ENCODE results near the gene RNF166.

The RNF166 gene

DNA sequence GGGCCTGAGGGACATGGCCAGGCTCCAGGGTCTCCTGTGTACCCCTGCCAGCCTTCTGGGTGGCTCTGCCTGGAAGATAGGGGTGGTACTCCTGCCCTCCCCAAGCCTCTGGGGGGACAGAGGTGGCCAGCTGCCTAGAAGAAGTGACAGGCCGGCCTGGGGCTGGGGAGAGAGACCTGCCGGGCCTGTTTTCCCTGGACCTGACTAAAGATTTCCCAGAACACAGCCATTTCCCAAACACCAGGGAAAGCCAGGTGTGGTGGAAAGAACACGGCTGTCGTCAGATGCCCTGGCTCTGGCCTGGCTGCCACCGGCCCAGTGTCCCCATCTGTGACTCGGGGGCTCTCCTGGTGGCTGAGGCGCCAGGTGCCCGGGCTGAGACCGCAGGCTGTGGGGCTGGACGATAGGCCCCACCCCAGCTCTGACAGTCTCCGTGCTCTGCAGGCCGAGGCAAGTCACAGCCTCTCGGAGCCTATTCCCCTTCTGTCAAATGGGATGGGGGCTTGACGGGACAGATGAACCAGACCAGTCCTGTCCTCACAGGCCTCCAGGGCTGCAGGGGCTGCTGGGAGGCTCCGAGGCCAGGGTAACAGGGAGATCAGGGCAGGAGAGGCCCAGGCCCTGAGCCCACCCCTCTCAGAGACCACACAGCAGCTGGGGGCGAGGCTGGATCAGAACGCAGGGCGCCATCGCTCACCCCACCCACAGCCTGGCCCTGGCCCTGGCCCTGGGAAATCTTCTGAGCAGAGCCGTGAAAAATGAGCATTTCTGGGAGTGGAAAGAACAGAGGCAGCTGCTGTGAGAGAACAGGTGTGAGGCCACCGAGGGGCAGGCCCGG lies 33.1 kb upstream of the RNF166 start:
- DNase-seq, result no peak

DNA sequence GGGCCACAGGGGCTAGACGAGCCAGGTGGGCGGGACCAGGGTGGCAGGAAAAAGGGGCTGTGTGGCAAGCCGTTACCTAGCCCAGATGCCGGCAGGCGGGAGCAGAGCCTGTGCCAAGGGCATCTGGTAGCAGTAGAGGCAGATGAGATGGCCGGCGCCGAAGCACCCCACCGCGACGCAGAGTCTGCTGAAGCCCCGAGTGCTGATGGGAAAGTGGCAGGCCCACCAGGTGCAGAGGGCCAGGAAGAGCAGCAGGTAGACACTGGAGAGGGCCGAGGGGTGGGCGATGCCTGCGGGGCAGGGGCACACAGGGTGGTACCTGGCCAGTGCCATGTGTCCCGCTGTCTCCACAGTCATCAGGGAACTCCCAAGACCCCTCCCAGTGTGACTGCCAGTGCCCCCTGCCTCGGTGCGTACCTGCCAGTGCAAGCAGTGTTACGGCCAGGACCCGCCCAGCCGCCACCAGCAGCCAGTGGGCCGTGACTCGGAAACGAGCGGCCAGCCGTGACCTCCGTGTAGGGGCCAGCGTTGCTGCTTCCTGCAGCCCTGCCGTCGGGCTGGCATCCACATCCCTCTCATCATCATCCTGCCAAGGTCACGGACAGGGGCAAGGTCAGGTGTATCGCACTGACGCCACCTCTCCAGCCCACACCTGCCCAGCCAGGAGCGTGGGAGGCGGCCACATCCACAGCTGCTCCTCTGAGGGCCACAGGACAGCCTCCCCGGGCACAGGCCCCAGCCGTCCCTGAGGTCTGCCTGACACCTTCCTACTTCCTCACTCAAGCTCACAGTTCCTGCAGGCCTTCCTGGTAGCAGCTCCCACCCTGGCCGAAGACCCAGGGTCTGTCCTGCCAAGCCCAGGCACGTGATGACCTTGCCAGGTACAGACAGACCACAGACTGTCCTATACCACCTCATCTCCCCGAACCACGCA lies 32.2 kb upstream of the RNF166 start:
- no peak for DNase-seq

DNA sequence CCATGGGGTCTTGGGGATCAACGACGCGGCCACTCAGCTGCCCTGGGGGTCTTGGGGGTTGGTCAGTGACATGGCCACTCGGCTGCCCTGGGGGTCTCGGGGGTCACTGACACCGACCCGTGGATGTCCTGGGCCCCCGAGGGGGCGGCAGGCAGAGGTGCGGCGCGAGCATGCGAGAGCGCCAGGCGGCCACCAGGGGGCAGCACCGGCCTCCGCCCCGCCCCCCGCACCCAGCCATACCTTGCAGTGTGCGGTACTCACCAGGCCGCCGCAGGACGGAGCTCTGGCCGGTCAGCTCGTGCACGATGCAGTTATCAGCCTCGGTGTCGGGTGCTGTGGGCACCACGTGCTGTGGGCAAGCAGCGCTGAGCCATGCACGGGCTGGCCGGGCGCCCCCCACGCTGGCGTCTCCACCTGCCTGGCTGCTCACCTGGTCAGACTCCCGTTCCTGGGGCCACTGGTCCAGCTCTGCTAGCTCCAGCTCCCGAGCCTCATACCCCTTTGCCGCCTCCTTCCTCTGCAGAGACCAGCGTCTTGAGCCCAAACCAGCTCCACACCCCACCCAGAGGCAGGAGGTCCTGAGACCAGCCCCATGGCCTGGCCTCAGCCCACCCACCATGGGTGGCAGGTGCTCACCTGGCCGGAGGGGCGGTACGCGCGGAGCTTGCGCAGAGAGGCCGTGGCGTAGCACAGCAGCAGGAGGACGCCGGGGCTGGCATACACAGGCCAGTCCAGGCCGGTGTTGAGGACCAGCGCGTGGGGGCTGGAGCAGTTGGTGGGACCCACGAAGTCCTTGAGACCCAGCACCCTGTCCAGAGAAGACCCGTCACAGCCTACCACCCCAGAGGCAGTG lies 31.3 kb upstream of the RNF166 start:
- peak; percentile 78 for DNase-seq

DNA sequence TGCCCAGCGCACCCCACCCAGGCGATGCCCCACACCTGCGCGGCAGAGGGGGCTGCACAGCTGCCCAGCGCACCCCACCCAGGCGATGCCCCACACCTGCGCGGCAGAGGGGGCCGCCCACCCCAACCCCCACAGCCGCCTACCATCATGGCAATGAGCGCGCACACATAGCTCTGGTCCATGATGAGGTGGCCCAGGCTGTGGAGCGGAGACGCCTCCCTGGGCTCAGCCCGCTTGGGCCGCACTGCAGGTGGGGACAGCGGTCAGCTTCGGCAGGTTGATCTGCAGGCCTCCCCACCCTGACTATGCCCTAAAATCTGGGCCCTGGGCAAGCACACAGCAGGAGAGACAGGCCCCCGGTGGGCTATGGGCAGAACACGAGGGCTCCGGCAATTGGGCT lies 30.3 kb upstream of the RNF166 start:
- no peak for DNase-seq

DNA sequence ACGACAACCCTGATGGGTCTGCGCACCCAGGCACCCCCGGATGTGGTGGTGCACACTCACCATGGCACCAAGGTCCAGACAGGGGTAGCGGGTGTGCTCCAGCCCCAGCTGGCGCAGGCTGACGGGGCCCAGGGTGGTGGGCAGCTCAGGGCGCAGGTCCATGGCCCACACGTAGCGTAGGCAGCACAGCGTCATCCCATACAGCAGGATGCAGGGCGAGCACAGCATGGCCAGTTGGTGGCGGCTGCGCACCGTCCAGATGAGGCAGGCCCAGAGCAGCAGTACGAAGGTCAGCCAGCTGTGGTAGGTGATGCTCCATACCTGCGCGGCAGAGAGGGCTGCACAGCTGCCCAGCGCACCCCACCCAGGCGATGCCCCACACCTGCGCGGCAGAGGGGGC lies 29.9 kb upstream of the RNF166 start:
- no peak for DNase-seq

DNA sequence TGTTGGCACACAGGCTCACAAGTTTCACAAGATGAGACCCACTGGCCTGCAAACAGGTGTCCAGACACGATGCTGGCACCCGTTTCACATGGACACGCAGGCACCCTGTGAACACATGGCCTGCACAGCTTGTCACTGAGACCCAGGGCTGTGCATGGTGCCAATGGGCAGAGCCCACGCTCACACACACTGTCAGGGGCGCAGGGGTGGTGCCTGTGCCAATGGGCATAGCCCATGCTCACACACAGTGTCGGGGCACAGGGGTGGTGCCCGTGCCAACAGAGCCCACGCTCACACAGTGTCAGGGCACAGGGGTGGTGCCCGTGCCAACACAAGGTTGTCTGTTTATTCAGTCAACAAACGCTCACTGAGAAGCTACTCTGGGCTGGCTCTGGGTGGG lies 29.4 kb upstream of the RNF166 start:
- no peak for DNase-seq

DNA sequence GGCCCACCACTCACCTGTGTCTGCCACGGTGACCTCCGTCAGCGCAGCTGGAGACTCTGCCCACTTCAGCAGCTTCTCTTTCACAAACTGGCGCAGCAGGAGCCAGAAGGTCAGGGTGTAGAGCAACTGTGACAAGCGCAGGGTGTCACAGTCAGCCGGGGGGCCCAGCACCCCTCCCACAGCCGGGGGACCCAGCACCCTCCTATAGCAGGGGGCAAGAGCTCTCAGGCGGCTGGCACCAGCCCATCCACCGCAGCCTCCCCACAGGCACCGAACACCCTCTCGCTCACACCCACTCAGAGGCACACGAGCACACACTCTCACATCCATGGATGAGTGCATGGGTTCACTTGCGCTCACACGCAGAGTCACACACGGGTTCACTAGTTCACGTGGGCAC lies 28.9 kb upstream of the RNF166 start:
- no peak for DNase-seq

DNA sequence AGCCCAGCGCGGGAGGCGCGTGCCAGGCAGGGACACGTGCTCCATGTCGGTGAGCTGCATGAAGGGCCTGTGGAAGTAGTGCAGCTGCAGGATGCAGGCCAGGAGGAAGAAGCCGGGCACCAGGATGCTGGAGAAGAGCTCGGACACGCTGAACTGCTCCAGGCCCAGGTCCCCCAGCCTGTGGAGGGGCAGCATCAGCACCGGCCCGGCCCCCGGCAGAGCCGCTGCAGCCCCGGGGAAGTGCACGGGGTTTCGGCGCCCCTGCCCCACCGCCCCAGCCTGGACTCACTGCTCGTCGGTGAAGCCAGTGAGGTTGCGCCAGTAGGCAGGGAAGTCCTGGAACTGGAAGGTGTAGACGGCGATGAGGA lies 28.1 kb upstream of the RNF166 start:
- no peak for DNase-seq

DNA sequence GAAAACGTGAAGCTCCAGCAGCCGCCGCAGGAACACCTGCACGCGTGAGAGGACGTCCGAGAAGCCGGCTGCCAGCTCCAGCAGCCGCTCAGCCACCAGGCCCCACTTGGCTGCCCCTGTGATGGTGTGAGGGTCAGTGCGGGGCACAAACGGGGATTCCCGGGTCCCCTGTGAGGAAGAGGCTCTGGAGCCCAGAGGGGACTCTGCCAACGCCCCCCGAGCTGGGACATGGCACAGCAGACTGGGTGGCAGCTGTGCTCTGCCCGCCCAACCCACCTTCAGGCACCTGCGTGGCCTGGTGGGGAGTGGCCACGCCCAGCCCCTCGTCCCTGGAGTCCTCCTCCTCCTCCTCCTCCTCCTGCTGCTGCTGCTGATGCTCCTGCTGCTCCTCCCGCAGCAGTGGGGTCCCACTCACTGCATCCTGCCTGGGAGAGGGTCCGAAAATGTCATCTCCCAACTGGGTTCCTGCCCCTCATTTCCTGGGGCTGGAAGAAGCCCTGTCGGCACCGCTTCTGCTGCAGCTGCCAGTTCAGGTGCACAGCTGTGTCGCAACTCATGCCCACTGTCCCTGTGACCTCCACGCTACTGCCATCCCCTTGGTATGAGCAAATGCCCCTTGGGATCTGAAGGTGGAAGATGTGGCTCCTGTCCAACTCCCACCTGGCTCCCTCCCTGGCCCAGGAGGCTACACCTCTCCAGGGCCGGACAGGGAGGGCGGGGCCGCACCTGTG lies 27.6 kb upstream of the RNF166 start:
- no peak for DNase-seq

DNA sequence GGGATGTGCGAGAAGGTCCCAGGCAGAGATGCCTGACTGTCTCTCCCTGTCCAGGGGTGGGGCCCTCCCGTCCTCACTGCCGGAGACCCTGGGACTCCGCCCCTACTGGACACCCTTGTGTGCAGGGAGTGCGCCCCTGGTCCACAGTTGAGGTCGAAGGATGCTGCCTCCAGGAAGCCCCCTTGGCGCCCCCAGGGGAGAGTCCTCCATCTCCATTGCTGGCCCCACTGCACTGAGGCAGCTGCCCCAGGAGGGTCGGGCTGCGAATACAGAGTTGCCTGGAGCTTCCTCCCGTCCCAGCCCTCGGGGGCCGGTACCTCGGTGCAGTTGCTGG lies 26.7 kb upstream of the RNF166 start:
- no peak for DNase-seq

DNA sequence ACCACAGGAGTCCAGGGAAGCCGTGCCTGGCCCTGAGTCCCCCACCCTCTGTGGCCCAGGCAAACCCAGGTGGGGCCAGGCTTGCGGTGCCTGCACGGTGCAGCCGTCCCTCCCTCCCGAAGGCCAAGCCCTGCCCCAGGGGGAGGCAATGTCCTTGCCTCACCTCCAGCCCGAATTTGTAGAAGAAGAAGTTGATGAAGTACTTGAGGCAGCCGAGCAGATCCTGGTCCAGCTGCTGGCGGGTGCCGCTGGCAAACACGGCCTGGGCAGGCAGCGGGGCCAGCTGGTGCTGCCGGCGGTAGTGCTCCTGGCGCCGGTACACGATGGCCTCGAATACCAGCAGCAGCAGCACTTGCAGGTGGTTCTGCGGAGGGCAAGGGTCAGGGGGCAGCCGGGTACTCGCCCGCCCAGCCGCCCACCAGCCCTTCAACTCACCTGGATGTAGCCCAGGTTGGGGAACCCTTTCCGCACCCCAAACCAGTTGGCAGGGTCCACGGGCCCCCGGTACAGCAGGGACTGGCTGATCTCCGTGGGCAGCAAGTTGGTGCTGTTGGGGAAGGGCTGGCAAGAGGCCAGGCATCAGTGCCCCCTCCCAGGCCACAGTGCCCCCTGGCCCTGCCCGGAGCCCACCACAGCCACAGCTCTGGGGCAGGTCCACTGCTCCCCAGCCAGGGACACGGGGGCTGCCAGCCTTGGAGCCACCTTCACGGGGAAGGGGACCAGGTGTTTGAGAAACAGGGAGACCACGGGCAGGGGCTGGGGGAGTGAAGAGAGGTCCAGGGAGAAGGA lies 26.2 kb upstream of the RNF166 start:
- no peak for DNase-seq

DNA sequence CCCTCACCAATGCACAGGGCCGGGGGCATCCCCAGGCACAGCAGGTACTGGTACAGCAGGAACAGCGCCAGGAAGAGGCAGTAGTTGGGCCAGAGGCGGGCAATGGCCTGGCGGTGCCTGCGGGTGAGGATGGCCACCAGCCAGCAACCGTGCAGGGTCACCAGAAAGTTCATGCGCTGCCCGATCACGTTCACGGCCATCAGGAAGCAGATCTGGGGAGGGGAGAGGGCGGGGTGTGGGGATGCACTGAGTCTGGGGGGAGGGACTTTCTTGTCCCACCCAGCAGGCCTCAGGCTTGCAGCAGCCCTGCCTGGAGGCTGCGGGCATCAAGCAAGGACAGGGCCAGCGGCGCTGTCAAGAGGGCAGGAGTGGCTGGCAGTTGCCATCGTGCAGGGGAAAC lies 25.5 kb upstream of the RNF166 start:
- no peak for DNase-seq

DNA sequence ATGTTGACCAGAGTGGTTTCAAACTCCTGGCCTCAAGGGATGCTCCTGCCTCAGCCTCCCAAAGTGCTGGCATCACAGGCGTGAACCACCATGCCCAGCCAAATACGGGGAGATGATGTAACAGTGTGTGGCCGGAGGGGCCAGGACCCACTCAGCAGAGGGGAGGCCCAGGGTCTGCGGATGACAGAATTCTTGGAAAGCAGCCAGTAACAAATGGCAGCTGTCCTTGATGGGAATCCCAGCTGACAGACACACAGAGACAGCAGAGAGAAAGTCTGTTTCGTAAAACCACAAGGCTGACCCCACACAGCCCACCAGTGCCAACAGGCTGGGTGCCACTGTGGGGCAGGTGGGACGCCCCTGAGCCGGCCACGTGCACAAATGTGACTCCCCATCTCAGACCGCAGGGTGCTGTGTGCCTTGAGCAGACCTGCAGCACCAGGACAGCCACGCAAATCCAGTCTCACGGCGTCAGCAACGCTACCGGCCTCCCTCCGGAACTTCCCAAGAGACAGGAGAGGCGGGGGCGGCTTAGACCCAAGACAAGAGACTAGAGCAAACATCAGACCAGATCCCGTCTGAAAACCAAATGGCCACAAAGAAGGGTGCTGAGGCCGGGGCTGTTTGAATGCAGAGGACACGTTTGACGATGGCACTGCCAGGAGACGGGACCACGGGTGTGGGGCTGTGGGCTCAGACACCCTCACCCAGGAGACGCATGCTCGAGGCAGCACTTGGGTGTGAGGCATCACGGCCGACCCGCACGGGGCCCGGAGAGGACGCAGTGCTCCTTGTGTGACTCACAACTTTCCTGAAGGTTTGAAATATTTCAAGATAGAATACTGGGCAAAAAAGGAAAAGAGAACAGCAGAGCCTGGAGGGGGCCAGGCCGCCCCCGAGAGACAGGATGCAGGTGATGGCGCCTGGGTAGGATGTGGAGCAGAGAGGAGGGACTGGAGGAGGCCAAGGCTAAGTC lies 24.7 kb upstream of the RNF166 start:
- no peak for DNase-seq

DNA sequence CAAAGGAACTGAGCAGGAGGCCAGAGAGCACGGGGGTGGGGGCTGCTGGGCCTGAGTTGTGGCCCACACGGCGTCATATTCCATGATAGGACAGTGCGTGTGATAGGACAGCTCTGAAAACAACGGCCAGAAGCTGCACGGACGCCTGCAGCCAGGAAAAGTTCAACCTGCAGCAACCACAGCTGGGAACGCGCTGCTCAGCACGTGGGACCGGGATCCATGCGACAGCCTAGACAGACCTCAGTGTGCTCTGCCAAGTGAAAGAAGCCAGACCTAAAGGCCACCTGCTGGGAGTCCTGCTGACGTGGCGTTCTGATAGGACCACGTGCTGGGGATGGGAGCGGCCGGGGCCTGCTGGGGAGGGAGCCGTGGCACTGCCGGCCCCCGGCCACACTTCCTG lies 21.7 kb upstream of the RNF166 start:
- DNase-seq, result no peak

DNA sequence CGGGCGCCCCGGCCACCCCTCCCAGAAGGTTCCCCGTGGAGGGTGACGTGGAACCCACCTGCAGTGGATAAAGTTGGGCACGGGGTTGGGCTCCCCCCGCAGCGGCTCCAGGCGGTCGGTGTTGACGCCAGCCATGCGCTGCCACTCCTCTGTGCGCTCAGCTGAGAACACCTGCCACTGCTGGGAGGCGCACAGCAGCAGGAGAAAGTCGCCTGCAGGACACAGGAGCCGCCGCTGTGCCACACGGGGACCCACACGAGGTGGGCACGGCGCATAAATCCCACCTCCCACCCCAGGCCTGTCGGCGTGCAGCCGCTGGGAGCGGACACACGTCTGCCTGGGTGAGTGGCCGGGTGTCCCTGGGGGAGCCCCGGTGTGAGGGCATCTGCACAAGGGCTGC lies 20.8 kb upstream of the RNF166 start:
- no peak for DNase-seq

DNA sequence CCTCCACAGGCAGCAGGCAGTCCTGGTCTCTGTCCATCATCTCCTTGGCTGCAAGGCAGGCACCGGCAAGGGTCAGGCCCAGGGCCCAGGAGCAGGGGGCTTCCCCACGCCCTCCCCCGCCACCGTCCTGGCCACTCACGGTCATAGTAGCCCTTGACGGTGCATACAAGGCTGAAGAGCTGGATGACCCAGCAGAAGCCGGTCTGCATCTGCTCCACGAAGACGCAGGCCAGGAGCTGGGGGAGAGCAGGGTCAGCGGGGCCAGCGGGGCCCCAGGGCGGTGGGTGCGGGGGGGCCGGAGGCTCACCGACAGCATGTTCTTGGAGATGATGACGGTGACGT lies 20.2 kb upstream of the RNF166 start:
- DNase-seq, result no peak

DNA sequence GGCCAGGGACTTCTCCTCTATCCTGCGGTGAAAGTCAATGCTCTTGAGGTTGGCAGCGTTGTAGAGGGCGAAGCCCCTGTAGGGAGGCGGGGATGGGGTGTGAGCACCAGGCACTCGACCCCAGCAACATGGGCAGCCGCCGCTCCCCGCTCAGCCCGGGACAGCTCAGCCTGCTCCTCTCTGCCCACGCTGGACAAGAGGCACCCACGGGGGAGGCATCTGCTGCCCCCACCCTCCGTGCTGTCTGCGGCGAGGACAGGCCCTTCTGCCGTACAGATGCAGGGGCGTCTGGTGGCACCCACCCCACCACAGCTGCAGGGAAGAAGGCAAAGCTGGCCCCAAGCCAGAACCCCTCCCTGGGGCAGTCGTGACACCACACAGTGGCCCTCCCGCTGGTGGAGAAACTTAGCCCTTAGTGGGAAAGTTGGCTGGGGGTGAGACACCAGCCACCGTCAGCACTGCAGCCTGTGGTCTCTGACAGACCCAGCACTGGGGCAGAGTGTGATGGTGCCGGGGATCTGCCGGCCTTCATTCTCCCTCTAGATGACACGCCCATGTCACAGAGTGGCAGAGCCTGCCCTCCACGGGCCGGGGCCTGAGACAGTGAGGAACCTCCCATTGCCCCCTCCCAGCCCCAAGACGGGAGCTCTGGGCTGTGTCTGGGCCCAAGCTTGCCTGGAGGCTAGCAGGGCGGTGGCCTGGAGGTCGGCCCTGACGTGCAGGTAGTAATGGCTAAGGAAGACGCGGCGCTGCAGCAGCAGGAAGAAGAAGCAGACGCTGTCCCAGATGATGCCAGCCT lies 19.6 kb upstream of the RNF166 start:
- no peak for DNase-seq

DNA sequence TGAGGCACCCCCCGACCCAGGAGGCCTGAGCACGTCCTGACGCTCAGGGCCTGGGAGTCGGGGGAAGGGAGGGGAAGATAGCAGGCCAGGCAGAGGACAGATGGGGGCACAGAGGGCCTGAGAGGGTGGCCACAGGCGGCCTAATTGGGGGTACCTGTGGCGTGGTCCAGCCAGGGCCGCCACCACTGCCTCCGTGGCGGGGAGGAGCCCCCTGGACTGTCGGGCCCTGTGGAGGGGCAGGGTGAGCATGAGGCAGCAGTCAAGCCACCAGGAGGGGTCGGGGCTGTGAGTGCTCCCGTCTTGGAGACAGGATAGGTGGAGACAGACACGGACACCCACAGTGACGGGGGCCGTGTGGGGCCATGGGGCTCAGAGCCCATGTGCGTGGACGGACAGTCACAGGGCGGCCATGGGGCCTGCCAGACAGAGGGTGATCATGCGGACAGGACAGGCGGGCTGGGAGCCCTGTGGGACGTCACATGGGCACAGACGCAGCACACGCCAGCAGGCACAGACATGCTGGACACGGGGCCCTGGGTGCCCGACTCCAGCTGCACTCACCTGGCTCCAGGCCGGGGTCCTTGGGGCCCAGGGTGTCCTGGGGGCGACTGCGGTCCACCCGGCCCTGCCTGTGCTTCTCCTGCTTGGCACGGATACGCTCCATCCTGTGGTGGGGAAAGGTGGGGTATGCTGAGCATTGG lies 18.8 kb upstream of the RNF166 start:
- DNase-seq, result no peak

DNA sequence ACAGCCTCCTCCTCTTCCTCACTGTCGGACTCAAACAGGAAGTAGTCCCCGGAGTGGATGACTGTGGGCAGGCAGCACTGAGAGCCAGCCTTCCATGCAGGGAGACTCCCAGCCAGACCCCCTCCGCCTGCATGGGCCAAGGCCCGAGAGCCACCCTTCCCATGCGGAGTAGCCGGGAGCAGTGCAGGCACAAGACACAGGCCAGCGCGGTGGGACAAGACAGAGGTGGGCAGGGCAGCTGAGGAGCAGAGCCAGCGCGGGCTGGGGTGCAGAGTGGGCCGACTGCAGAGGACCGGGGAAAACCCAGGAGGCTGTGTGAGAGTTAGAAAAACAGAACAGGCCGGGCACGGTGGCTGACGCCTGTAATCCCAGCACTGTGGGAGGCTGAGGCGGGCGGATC lies 17.7 kb upstream of the RNF166 start:
- no peak for DNase-seq
